MM.1S (cell line): ENCODE results near the gene DHCR7.

Experiments used
- DNase-seq: peaks from one replicate; pipeline ENCODE4 v3.0.0-alpha.2; 2015
- H2AFZ ChIP-seq: fragments of 300-600 bp; sonication (generic); 2 replicates; pipeline ENCODE4 v1.6.0; 2016; ENCODE audit warnings: antibody characterized with exemption, low read length
- H3F3A ChIP-seq: fragments of 300-600 bp; sonication (generic); 2 replicates; pipeline ENCODE4 v1.6.1; 2016; ENCODE audit warnings: mild to moderate bottlenecking, antibody characterized with exemption, low read length, moderate library complexity, mixed read lengths; ENCODE audit not compliant: insufficient read depth
- H3K27ac ChIP-seq: fragments of 300-600 bp; sonication (generic); 2 replicates; pipeline ENCODE4 v1.5.1; 2016; ENCODE audit warnings: mild to moderate bottlenecking, low read length
- H3K27me3 ChIP-seq: fragments of 300-600 bp; sonication (generic); replicated peaks from 2 replicates; pipeline ENCODE4 v1.6.0; 2016; ENCODE audit warnings: low read length; ENCODE audit not compliant: insufficient read depth
- H3K36me3 ChIP-seq: fragments of 300-600 bp; sonication (generic); replicated peaks from 2 replicates; pipeline ENCODE4 v1.6.1; 2016; ENCODE audit warnings: mild to moderate bottlenecking, low read length, mixed read lengths; ENCODE audit not compliant: insufficient read depth
- H3K4me1 ChIP-seq: fragments of 300-600 bp; sonication (generic); 2 replicates; pipeline ENCODE4 v1.6.1; 2016; ENCODE audit warnings: low read length, mixed read lengths
- H3K4me2 ChIP-seq: fragments of 300-600 bp; sonication (generic); 2 replicates; pipeline ENCODE4 v1.6.0; 2016; ENCODE audit warnings: low read depth, low read length
- H3K4me3 ChIP-seq: fragments of 300-600 bp; sonication (generic); 2 replicates; pipeline ENCODE4 v1.5.1; 2016; ENCODE audit warnings: low read length, mixed read lengths
- H3K79me2 ChIP-seq: fragments of 300-600 bp; sonication (generic); 2 replicates; pipeline ENCODE4 v1.6.1; 2016; ENCODE audit warnings: mixed run types, low read length, mixed read lengths
- H3K9ac ChIP-seq: fragments of 300-600 bp; sonication (generic); 2 replicates; pipeline ENCODE4 v1.6.1; 2016; ENCODE audit warnings: low read length, mixed read lengths
- H3K9me2 ChIP-seq: fragments of 300-600 bp; sonication (generic); replicated peaks from 2 replicates; pipeline ENCODE4 v1.6.1; 2016; ENCODE audit warnings: mild to moderate bottlenecking, low read length, mixed read lengths; ENCODE audit not compliant: insufficient read depth
- H3K9me3 ChIP-seq: fragments of 300-600 bp; sonication (generic); replicated peaks from 2 replicates; pipeline ENCODE4 v1.6.1; 2016; ENCODE audit warnings: mild to moderate bottlenecking, low read length, mixed read lengths; ENCODE audit not compliant: insufficient read depth
- H4K20me1 ChIP-seq: fragments of 300-600 bp; sonication (generic); 2 replicates; pipeline ENCODE4 v1.6.1; 2016; ENCODE audit warnings: mild to moderate bottlenecking, low read length, moderate library complexity, mixed read lengths; ENCODE audit not compliant: insufficient read depth
- EZH2 ChIP-seq: fragments of 300-600 bp; sonication (generic); optimal IDR thresholded peaks from 2 replicates; pipeline ENCODE3; 2017; ENCODE audit warnings: low read depth, mild to moderate bottlenecking, antibody characterized with exemption, low read length, mixed read lengths
- EZH2phosphoT487 ChIP-seq: fragments of 300-600 bp; sonication (generic); IDR thresholded peaks from 2 replicates; pipeline ENCODE4 v1.6.1; 2018; ENCODE audit warnings: antibody characterized with exemption, low read length
- TF ChIP-seq, protein P1 (sequence below): fragments of 300-600 bp; sonication (generic); IDR thresholded peaks from 2 replicates; pipeline ENCODE4 v1.5.1; 2016; ENCODE audit warnings: antibody characterized with exemption, low read length, mixed read lengths

The DHCR7 gene

GRCh38 chr11:71408826-71409225 lies 39.4 kb downstream of the DHCR7 start:
- Histone ChIP-seq H3K79me2 (no peaks in the 10 kb centered on the region), H3K4me3 (no peak overlapping the region), H3K27ac (no peak overlapping the region), H2AFZ (no peak overlapping the region), H3K9me2 (no peaks in the 10 kb centered on the region), H3K27me3 (peaks cover 58% of the 10 kb centered on the region), H3K4me1 (peaks cover 18% of the 10 kb centered on the region), H4K20me1 (no peaks in the 10 kb centered on the region), H3K4me2 (no peak overlapping the region), H3K9ac (no peak overlapping the region), H3K9me3 (no peaks in the 10 kb centered on the region), H3K36me3 (no peaks in the 10 kb centered on the region), H3F3A (no peaks in the 10 kb centered on the region)
- no peak for DNase-seq
- TF ChIP-seq EZH2phosphoT487, result no peak
- TF ChIP-seq EZH2, result no peak
- TF ChIP-seq, protein P1, sequence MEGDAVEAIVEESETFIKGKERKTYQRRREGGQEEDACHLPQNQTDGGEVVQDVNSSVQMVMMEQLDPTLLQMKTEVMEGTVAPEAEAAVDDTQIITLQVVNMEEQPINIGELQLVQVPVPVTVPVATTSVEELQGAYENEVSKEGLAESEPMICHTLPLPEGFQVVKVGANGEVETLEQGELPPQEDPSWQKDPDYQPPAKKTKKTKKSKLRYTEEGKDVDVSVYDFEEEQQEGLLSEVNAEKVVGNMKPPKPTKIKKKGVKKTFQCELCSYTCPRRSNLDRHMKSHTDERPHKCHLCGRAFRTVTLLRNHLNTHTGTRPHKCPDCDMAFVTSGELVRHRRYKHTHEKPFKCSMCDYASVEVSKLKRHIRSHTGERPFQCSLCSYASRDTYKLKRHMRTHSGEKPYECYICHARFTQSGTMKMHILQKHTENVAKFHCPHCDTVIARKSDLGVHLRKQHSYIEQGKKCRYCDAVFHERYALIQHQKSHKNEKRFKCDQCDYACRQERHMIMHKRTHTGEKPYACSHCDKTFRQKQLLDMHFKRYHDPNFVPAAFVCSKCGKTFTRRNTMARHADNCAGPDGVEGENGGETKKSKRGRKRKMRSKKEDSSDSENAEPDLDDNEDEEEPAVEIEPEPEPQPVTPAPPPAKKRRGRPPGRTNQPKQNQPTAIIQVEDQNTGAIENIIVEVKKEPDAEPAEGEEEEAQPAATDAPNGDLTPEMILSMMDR, result no peak

DNA sequence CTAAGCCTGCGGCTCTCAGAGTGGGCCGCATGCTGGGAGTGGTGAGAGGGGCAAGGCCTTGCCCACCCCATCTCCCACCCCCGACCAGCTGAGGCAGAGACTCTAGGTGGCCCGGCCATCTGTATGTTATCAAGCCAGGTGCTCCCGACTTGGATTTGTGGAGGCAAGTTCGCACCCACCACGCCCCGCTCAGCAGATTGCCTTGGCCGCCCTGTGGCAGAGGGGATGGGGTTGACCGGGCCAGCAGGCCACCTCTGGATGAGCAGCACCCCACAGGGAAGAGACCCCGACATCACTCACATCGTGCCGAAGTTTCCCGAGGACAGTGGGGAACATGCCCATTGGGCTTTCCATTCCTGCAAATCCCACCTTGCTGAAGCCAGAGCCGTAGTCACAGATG lies 40.8 kb downstream of the DHCR7 start:
- H3K36me3 ChIP-seq, result no peaks in the 10 kb centered on the region
- H3K9me3 ChIP-seq, result no peaks in the 10 kb centered on the region
- no peaks in the 10 kb centered on the region for H3K9me2 ChIP-seq
- no peaks in the 10 kb centered on the region for H4K20me1 ChIP-seq
- H3K4me1 ChIP-seq, result peaks cover 18% of the 10 kb centered on the region
- H2AFZ ChIP-seq, result no peak overlapping the region
- no peaks in the 10 kb centered on the region for H3F3A ChIP-seq
- no peak for DNase-seq
- H3K27ac ChIP-seq, result no peak overlapping the region
- no peak overlapping the region for H3K9ac ChIP-seq
- H3K4me3 ChIP-seq, result no peak overlapping the region
- no peak overlapping the region for H3K4me2 ChIP-seq
- TF ChIP-seq EZH2phosphoT487, result no peak
- no peak for TF ChIP-seq EZH2
- TF ChIP-seq, protein P1, result no peak
- H3K27me3 ChIP-seq, result peaks cover 50% of the 10 kb centered on the region
- no peaks in the 10 kb centered on the region for H3K79me2 ChIP-seq

DNA sequence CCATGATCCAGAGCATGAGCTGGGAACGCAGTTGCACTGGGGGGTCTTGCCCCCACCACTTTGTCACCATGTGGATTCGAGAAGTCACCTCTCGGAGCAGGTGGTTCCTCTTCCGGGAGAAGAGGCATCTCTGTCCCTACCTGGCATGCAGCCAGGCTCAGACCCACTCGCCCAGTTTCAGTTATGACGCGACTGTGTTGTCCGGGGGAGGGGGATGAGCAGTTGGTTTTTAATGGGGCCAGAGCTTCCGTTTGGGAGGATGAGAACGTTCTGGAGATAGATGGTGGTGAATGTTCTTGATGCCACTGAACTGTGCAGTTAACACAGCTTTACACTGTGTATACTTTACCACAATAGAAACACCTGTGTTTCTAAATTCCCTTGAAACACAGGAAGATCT lies 41.5 kb downstream of the DHCR7 start:
- H3K36me3 ChIP-seq, result no peaks in the 10 kb centered on the region
- H2AFZ ChIP-seq, result no peak overlapping the region
- peak; percentile 29 for DNase-seq
- no peaks in the 10 kb centered on the region for H3K9me2 ChIP-seq
- H4K20me1 ChIP-seq, result no peaks in the 10 kb centered on the region
- H3K4me3 ChIP-seq, result no peak overlapping the region
- H3K27ac ChIP-seq, result no peak overlapping the region
- peaks cover 43% of the 10 kb centered on the region for H3K27me3 ChIP-seq
- peak overlapping the region; percentile 31 for H3K4me2 ChIP-seq
- no peaks in the 10 kb centered on the region for H3K79me2 ChIP-seq
- no peaks in the 10 kb centered on the region for H3F3A ChIP-seq
- peaks cover 18% of the 10 kb centered on the region for H3K4me1 ChIP-seq
- no peaks in the 10 kb centered on the region for H3K9me3 ChIP-seq
- TF ChIP-seq EZH2, result no peak
- TF ChIP-seq, protein P1, result no peak
- H3K9ac ChIP-seq, result no peak overlapping the region
